Measurements from ENCODE around the gene KLHDC4. TPM values are rescaled to one million over a fixed set of nuclear protein-coding genes. Genes with fewer than 3 reads are reported as not detected.

The KLHDC4 gene
- total and polyA plus RNA-seq, 2 donors (not counting 1 experiment from before 2014, with no cell fraction given) = 51.3 to 90.8 TPM

- Mint-ChIP-seq H3K27me3 (peaks cover 8% of the 10 kb centered on the region), H3K9me3 (ENCODE audit: insufficient read depth) (no peaks in the 10 kb centered on the region), H3K4me1 (peaks cover 7% of the 10 kb centered on the region), H3K27ac (no peak overlapping the region), H3K4me3 (no peak overlapping the region)
- no peak for TF ChIP-seq EZH2 (IDR thresholded peaks at IDR 0.05; ENCODE audit: borderline replicate concordance, insufficient read depth, low read depth, low read length, poor library complexity, severe bottlenecking)
- TF ChIP-seq CTCF (IDR thresholded peaks at IDR 0.05) = no peak
- no peaks in the 10 kb centered on the region for H3K9me3 ChIP-seq (ENCODE audit: control extremely low read depth in 1 of 3, control insufficient read depth in 2 of 3, insufficient read depth in 1 of 3, low read length in 2 of 3)
- intact Hi-C loops (cut with micrococcal nuclease) = no loop called here
- no peak overlapping the region for H3K4me3 ChIP-seq (ENCODE audit: control extremely low read depth in 1 of 5, extremely low read depth in 1 of 5, insufficient read depth in 1 of 5, low read depth in 2 of 5, low read length in 4 of 5)
- H3K27ac ChIP-seq (ENCODE audit: low read length in 2 of 2) = no peak overlapping the region
- no peaks in the 10 kb centered on the region for H4K20me1 ChIP-seq (ENCODE audit: control insufficient read depth, insufficient read depth, low read length, poor library complexity, severe bottlenecking)
- H3K4me2 ChIP-seq (replicated peaks; ENCODE audit: low read depth, low read length, poor library complexity, severe bottlenecking) = no peak overlapping the region
- DNase-seq (no peak), ATAC-seq (ENCODE audit: low read depth) (no peak)
- ChIA-PET POLR2A (no interaction called here), CTCF (no interaction called here)
- no peak overlapping the region for H3K9ac ChIP-seq (ENCODE audit: low read length)
- WGBS (ENCODE audit: insufficient coverage) = 71% methylated on average over 12 of the region's 14 CpGs
- H2AFZ ChIP-seq (ENCODE audit: insufficient read depth, low read depth, low read length, poor library complexity, severe bottlenecking) = no peak overlapping the region
- peaks cover 0 to 4% (median 0%) of the 10 kb centered on the region in 4 experiments for H3K27me3 ChIP-seq (replicated peaks in 1 of 4; ENCODE audit: control extremely low read depth in 1 of 4, control insufficient read depth in 3 of 4, insufficient read depth in 4 of 4, low read length in 3 of 4)
- no peaks in the 10 kb centered on the region for H3K79me2 ChIP-seq (ENCODE audit: control insufficient read depth, insufficient read depth, low read length)
- peaks cover 0 to 25% of the 10 kb centered on the region in 2 donors for H3K4me1 ChIP-seq (ENCODE audit: control insufficient read depth in 2 of 2, insufficient read depth in 2 of 2, low read length in 2 of 2)
- no peaks in the 10 kb centered on the region for H3K36me3 ChIP-seq (replicated peaks in 1 of 2; ENCODE audit: control extremely low read depth in 1 of 2, control insufficient read depth in 1 of 2, extremely low read depth in 1 of 2, insufficient read depth in 2 of 2, low read length in 1 of 2)
These were observed 87.2 kb downstream of the KLHDC4 start for GRCh38 chr16:87678618-87679017.

GRCh38 chr16:87677830-87678229, 88.0 kb downstream of the KLHDC4 start:
- no peak for ATAC-seq (ENCODE audit: low read depth)
- no peaks in the 10 kb centered on the region for H3K36me3 ChIP-seq (replicated peaks in 1 of 2; ENCODE audit: control extremely low read depth in 1 of 2, control insufficient read depth in 1 of 2, extremely low read depth in 1 of 2, insufficient read depth in 2 of 2, low read length in 1 of 2)
- no peak overlapping the region for H2AFZ ChIP-seq (ENCODE audit: insufficient read depth, low read depth, low read length, poor library complexity, severe bottlenecking)
- H4K20me1 ChIP-seq (ENCODE audit: control insufficient read depth, insufficient read depth, low read length, poor library complexity, severe bottlenecking) = no peaks in the 10 kb centered on the region
- no peak overlapping the region for H3K9ac ChIP-seq (ENCODE audit: low read length)
- ChIA-PET POLR2A (no interaction called here), CTCF (no interaction called here)
- DNase-seq = no peak
- Mint-ChIP-seq H3K4me3 (no peak overlapping the region), H3K27ac (no peak overlapping the region), H3K9me3 (ENCODE audit: insufficient read depth) (no peaks in the 10 kb centered on the region), H3K27me3 (peaks cover 8% of the 10 kb centered on the region), H3K4me1 (peaks cover 7% of the 10 kb centered on the region)
- no peaks in the 10 kb centered on the region for H3K79me2 ChIP-seq (ENCODE audit: control insufficient read depth, insufficient read depth, low read length)
- H3K27ac ChIP-seq (ENCODE audit: low read length in 2 of 2) = no peak overlapping the region
- peaks cover 0 to 4% (median 0%) of the 10 kb centered on the region in 4 experiments for H3K27me3 ChIP-seq (replicated peaks in 1 of 4; ENCODE audit: control extremely low read depth in 1 of 4, control insufficient read depth in 3 of 4, insufficient read depth in 4 of 4, low read length in 3 of 4)
- intact Hi-C loops (cut with micrococcal nuclease) = no loop called here
- H3K9me3 ChIP-seq (ENCODE audit: control extremely low read depth in 1 of 3, control insufficient read depth in 2 of 3, insufficient read depth in 1 of 3, low read length in 2 of 3) = no peaks in the 10 kb centered on the region
- H3K4me3 ChIP-seq (ENCODE audit: control extremely low read depth in 1 of 5, extremely low read depth in 1 of 5, insufficient read depth in 1 of 5, low read depth in 2 of 5, low read length in 4 of 5) = no peak overlapping the region
- H3K4me2 ChIP-seq (replicated peaks; ENCODE audit: low read depth, low read length, poor library complexity, severe bottlenecking) = no peak overlapping the region
- 93% methylated on average over 3 of the region's 5 CpGs for WGBS (ENCODE audit: insufficient coverage)
- TF ChIP-seq CTCF (IDR thresholded peaks at IDR 0.05) (no peak), EZH2 (IDR thresholded peaks at IDR 0.05; ENCODE audit: borderline replicate concordance, insufficient read depth, low read depth, low read length, poor library complexity, severe bottlenecking) (no peak)
- peaks cover 0 to 25% of the 10 kb centered on the region in 2 donors for H3K4me1 ChIP-seq (ENCODE audit: control insufficient read depth in 2 of 2, insufficient read depth in 2 of 2, low read length in 2 of 2)

Data from B cell (primary cell).